Activated naive CD4-positive, alpha-beta T cell treated with anti-CD3 and anti-CD28 coated beads, Interleukin-2, amount 50 U/mL, for 16 hours (primary cell): ENCODE data around the gene ALG12.

Source experiments
- DNase-seq: peaks from one replicate; pipeline ENCODE4 v3.0.0-alpha.2; 2020

Gene ALG12

GRCh38 chr22:49886346-49887063 is 31.7 kb downstream of the ALG12 start:
- DNase-seq, result no peak

- no peak for DNase-seq
Observed at GRCh38 chr22:49885881-49886280, 32.4 kb downstream of the ALG12 start.

- no peak for DNase-seq
Observed at GRCh38 chr22:49885281-49885680, 33.0 kb downstream of the ALG12 start.

GRCh38 chr22:49884503-49885260 is 33.6 kb downstream of the ALG12 start:
- DNase-seq, result no peak

GRCh38 chr22:49884075-49884474 is 34.2 kb downstream of the ALG12 start:
- DNase-seq, result no peak

- no peak for DNase-seq
Observed at GRCh38 chr22:49883294-49883640, 35.0 kb downstream of the ALG12 start.

- DNase-seq, result no peak
Observed at GRCh38 chr22:49882519-49883293, 35.5 kb downstream of the ALG12 start.

- no peak for DNase-seq
Observed at GRCh38 chr22:49881856-49882255, 36.4 kb downstream of the ALG12 start.

GRCh38 chr22:49880281-49880680 is 38.0 kb downstream of the ALG12 start:
- no peak for DNase-seq

- no peak for DNase-seq
Observed at GRCh38 chr22:49879871-49880270, 38.4 kb downstream of the ALG12 start.

GRCh38 chr22:49878206-49878605 is 40.0 kb downstream of the ALG12 start:
- no peak for DNase-seq

- DNase-seq, result no peak
Observed at GRCh38 chr22:49877642-49878041, 40.6 kb downstream of the ALG12 start.

GRCh38 chr22:49873228-49873940 is 44.9 kb downstream of the ALG12 start:
- no peak for DNase-seq

GRCh38 chr22:49872347-49872746 is 45.9 kb downstream of the ALG12 start:
- no peak for DNase-seq

- no peak for DNase-seq
Observed at GRCh38 chr22:49871482-49871881, 46.8 kb downstream of the ALG12 start.

GRCh38 chr22:49869845-49870712 is 48.2 kb downstream of the ALG12 start:
- no peak for DNase-seq

- DNase-seq, result no peak
Observed at GRCh38 chr22:49869086-49869830, 49.0 kb downstream of the ALG12 start.

GRCh38 chr22:49867303-49868265 is 50.7 kb downstream of the ALG12 start:
- no peak for DNase-seq

- DNase-seq, result no peak
Observed at GRCh38 chr22:49866646-49867045, 51.6 kb downstream of the ALG12 start.

- no peak for DNase-seq
Observed at GRCh38 chr22:49866134-49866533, 52.1 kb downstream of the ALG12 start.
